Loucy (cell line): ENCODE results near the gene PDGFD.

Source experiments
- H2AFZ ChIP-seq: fragments of 200-600 bp; sonication (generic); 2 replicates; pipeline ENCODE4 v1.6.0; 2016; ENCODE audit warnings: antibody characterized with exemption, mild to moderate bottlenecking, low read length, moderate library complexity
- H3F3A ChIP-seq: fragments of 200-600 bp; 2 replicates; pipeline ENCODE4 v1.6.0; 2016; ENCODE audit warnings: antibody characterized with exemption, low read depth, mild to moderate bottlenecking
- H3K27me3 ChIP-seq: fragments of 200-600 bp; sonication (generic); 2 replicates; pipeline ENCODE4 v1.6.1; 2014; ENCODE audit warnings: low read length, mild to moderate bottlenecking; ENCODE audit not compliant: insufficient read depth, poor library complexity, severe bottlenecking
- H3K36me3 ChIP-seq: fragments of 200-600 bp; sonication (generic); 2 replicates; pipeline ENCODE4 v1.6.1; 2016; ENCODE audit warnings: low read length; ENCODE audit not compliant: insufficient read depth
- H3K4me1 ChIP-seq: fragments of 200-600 bp; sonication (generic); 2 replicates; pipeline ENCODE4 v1.5.1; 2014; ENCODE audit warnings: low read length, mild to moderate bottlenecking; ENCODE audit not compliant: insufficient read depth, poor library complexity, severe bottlenecking
- H3K4me2 ChIP-seq: fragments of 200-600 bp; sonication (generic); 2 replicates; pipeline ENCODE4 v1.6.0; 2014; ENCODE audit warnings: antibody characterized with exemption, low read length, low read depth, mild to moderate bottlenecking; ENCODE audit not compliant: poor library complexity, severe bottlenecking
- H3K4me3 ChIP-seq: fragments of 200-600 bp; sonication (generic); 2 replicates; pipeline ENCODE4 v1.5.1; 2014; ENCODE audit warnings: low read length, mild to moderate bottlenecking, mixed read lengths; ENCODE audit not compliant: poor library complexity, severe bottlenecking
- H3K79me2 ChIP-seq: fragments of 200-600 bp; sonication (generic); 2 replicates; pipeline ENCODE4 v1.6.1; 2014; ENCODE audit warnings: low read length; ENCODE audit not compliant: insufficient read depth
- H3K9ac ChIP-seq: fragments of 200-600 bp; sonication (generic); 2 replicates; pipeline ENCODE4 v1.6.0; 2014; ENCODE audit warnings: mild to moderate bottlenecking, low read depth, low read length, moderate library complexity; ENCODE audit not compliant: poor library complexity, severe bottlenecking
- H3K9me2 ChIP-seq: fragments of 200-600 bp; sonication (generic); replicated peaks from 2 replicates; pipeline ENCODE4 v1.6.1; 2016; ENCODE audit warnings: low read depth, low read length, mixed read lengths
- H3K9me3 ChIP-seq: fragments of 200-600 bp; sonication (generic); 2 replicates; pipeline ENCODE4 v1.6.1; 2014; ENCODE audit warnings: mild to moderate bottlenecking, antibody characterized with exemption, low read length, low read depth; ENCODE audit not compliant: insufficient read depth
- H4K20me1 ChIP-seq: fragments of 200-600 bp; sonication (generic); 2 replicates; pipeline ENCODE4 v1.6.0; 2014; ENCODE audit warnings: antibody characterized with exemption, low read length, mild to moderate bottlenecking; ENCODE audit not compliant: insufficient read depth, poor library complexity, severe bottlenecking
- CTCF ChIP-seq: fragments of 200-600 bp; sonication (generic); conservative IDR thresholded peaks from 2 replicates; pipeline ENCODE4 v1.5.1; 2014; ENCODE audit warnings: mild to moderate bottlenecking, antibody characterized with exemption, low read length
- EZH2phosphoT487 ChIP-seq: fragments of 200-600 bp; IDR thresholded peaks from 2 replicates; pipeline ENCODE4 v1.6.1; 2018; ENCODE audit warnings: antibody characterized with exemption, mild to moderate bottlenecking, moderate library complexity, borderline replicate concordance

The PDGFD gene

DNA sequence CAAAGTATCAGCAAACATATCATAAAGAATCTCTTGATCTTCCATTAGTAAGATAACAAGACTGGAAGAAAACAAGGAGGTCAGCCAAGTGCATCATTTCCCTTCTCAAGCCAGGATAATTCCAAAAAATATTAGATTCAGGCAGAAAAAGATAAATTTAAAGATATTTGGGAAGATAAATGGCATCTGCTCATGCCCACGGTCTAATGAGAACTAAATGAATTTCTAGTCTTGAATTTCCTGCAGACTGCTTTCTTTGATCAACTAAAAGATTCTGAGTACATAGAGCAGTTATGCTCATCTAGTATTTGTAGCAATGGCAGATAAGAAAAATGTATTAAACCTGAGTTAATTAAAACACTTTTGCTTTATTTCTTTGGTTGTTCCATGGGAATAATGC is 96.4 kb downstream of the PDGFD start:
- no peak for TF ChIP-seq EZH2phosphoT487
- TF ChIP-seq CTCF = no peak
- Histone ChIP-seq H3K27me3 (no peaks in the 10 kb centered on the region), H3K9me2 (no peaks in the 10 kb centered on the region), H3K4me3 (no peak overlapping the region), H3K9me3 (no peaks in the 10 kb centered on the region), H3K9ac (no peak overlapping the region), H3K79me2 (no peaks in the 10 kb centered on the region), H4K20me1 (no peaks in the 10 kb centered on the region), H3K36me3 (no peaks in the 10 kb centered on the region), H3F3A (no peaks in the 10 kb centered on the region), H3K4me2 (no peak overlapping the region), H2AFZ (no peak overlapping the region), H3K4me1 (no peaks in the 10 kb centered on the region)

DNA sequence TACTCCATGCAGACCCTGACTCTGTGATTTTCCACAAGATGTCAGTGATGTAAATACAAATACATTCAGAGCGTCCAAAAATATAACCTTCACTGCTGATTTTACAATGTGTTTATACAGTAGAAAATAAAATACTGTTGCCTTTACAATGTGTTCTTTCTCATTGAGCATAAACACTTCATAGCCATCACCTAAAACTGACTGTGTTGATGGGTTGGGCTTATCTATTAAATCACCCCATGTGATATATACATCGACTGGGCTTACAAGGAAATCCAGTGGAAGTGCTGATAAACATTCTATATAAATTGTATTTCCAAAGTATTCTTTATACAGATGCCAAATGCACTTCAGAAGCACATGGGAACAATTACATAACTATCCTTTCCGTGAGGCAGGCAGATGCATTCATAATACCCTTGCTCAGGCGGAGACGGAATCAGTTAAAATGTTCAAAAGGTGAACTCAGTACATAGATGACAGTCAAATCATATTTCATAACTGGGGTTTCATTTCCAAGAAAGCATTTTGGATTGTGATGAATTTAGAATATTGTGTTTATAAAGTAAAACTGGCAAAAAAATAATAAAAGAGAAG is 99.8 kb downstream of the PDGFD start:
- Histone ChIP-seq H3F3A (no peaks in the 10 kb centered on the region), H3K27me3 (no peaks in the 10 kb centered on the region), H3K4me2 (no peak overlapping the region), H3K4me3 (no peak overlapping the region), H3K9me3 (no peaks in the 10 kb centered on the region), H4K20me1 (no peaks in the 10 kb centered on the region), H3K79me2 (no peaks in the 10 kb centered on the region), H3K4me1 (peaks cover 14% of the 10 kb centered on the region), H3K36me3 (no peaks in the 10 kb centered on the region), H3K9ac (no peak overlapping the region), H3K9me2 (no peaks in the 10 kb centered on the region), H2AFZ (no peak overlapping the region)
- no peak for TF ChIP-seq EZH2phosphoT487
- no peak for TF ChIP-seq CTCF

DNA sequence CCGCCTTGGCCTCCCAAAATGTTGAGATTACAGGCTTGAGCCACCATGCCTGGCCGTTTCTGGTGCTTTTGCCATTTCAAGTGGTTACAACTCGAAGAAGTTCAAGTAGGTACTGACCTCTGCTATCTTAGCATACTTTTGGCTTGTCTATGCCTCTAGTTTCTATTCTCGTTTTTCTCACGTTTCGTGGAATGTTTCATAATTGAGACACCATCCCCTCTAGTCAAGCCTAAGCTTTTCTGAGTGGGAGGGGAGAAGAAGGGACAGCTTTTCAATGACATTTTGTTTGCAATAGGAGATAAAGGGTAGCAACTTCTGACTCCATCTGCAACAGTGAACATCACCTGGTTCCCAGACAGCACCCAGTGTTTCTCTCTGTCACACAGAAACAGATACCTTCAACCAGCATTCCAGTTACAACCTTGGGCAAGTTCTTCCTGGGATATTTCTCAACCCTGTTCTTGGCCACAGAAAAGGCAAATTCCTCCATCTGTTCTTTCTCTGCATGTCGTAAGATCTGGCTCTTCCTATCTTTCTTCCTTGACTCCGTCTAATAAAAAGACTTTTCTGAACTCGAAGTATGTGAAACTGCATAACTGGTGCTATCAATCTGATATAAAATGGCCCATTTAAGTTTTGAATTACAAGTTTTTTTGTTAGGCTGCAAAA is 102.0 kb downstream of the PDGFD start:
- Histone ChIP-seq H3K4me2 (no peak overlapping the region), H3K36me3 (no peaks in the 10 kb centered on the region), H3K9me3 (no peaks in the 10 kb centered on the region), H4K20me1 (no peaks in the 10 kb centered on the region), H3K9me2 (no peaks in the 10 kb centered on the region), H3K9ac (no peak overlapping the region), H3K4me1 (peaks cover 14% of the 10 kb centered on the region), H3F3A (no peaks in the 10 kb centered on the region), H3K27me3 (no peaks in the 10 kb centered on the region), H3K79me2 (no peaks in the 10 kb centered on the region), H3K4me3 (no peak overlapping the region), H2AFZ (no peak overlapping the region)
- no peak for TF ChIP-seq EZH2phosphoT487
- TF ChIP-seq CTCF = no peak
